ENCODE results near the gene GPR137.
"Not testable (repeated sequence)": the region's sequence is repeated elsewhere in the genome, so short reads cannot be mapped to it uniquely, and the experiment has no call there.

The GPR137 gene

DNA sequence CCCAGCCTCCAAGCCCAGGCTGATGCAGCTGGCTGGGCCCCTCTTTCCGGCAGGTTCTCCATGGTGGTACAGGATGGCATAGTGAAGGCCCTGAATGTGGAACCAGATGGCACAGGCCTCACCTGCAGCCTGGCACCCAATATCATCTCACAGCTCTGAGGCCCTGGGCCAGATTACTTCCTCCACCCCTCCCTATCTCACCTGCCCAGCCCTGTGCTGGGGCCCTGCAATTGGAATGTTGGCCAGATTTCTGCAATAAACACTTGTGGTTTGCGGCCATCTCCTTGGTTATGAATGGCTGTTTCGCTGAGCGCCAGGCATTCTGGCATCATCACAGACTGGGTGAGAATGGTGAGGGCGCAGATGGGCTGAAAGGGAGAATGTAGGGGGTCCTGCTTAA is 35.9 kb downstream of the GPR137 start:
- no peak overlapping the region for H4K8ac ChIP-seq (ENCODE audit: low read depth, low read length)
- H2BK5ac ChIP-seq (ENCODE audit: low read length), result no peak overlapping the region
- H3K56ac ChIP-seq (ENCODE audit: low read length), result no peak overlapping the region
- H2BK120ac ChIP-seq (ENCODE audit: low read depth, low read length), result no peak overlapping the region
- no peak overlapping the region for H2AK5ac ChIP-seq (ENCODE audit: low read length)
- H3K4me1 ChIP-seq (ENCODE audit: control insufficient read depth, low read depth, low read length), result peaks cover 3% of the 10 kb centered on the region
- H3K36me3 ChIP-seq (ENCODE audit: control insufficient read depth, insufficient read depth, low read length), result no peaks in the 10 kb centered on the region
- peaks cover 7% of the 10 kb centered on the region for H3K79me1 ChIP-seq (ENCODE audit: low read length)
- H3K27ac ChIP-seq (ENCODE audit: low read depth, low read length), result no peak overlapping the region
- peaks cover 2% of the 10 kb centered on the region for H3K79me2 ChIP-seq (ENCODE audit: control insufficient read depth, insufficient read depth, low read length)
- no peak overlapping the region for H3K18ac ChIP-seq (ENCODE audit: low read length)
- WGBS (ENCODE audit: extremely low coverage, insufficient coverage, low lambda C conversion rate), result no CpG with 5 or more reads among the region's 5 CpGs
- DNase-seq, result no peak
- H3K4me3 ChIP-seq (ENCODE audit: low read length), result no peak overlapping the region
- no peak overlapping the region for H2BK15ac ChIP-seq (replicated peaks; ENCODE audit: low read depth)
- no peak overlapping the region for H3K4ac ChIP-seq (ENCODE audit: low read depth, low read length)
- no peak overlapping the region for H3K9ac ChIP-seq (ENCODE audit: low read length)
- H3K27me3 ChIP-seq (ENCODE audit: insufficient read depth, low read length, poor library complexity), result no peaks in the 10 kb centered on the region
- H3K23ac ChIP-seq (ENCODE audit: low read length), result no peak overlapping the region
- no peak overlapping the region for H4K5ac ChIP-seq (ENCODE audit: low read length)
- no peak overlapping the region for H3K4me2 ChIP-seq (ENCODE audit: low read length)

DNA sequence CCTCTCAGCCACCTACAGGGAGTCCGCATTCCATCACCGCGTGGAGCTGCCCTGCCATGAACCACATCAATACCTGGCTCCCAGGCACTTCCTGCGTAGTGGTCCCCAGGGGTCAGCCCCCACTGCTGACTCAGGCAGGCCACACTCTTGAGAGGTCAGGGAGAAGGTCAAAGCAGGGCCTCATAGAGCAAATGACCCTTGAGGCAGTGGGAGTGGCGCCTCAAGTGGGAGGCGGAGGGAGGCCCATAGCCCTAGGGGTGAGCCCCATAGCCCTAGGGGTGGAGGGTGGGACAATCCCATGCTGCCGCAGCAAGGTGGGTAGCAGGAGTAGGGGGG is 37.2 kb downstream of the GPR137 start:
- Histone ChIP-seq H3K4ac (ENCODE audit: low read depth, low read length) (no peak overlapping the region), H3K56ac (ENCODE audit: low read length) (no peak overlapping the region), H2BK15ac (replicated peaks; ENCODE audit: low read depth) (no peak overlapping the region), H2AK5ac (ENCODE audit: low read length) (no peak overlapping the region), H3K18ac (ENCODE audit: low read length) (no peak overlapping the region), H4K5ac (ENCODE audit: low read length) (no peak overlapping the region), H3K79me2 (ENCODE audit: control insufficient read depth, insufficient read depth, low read length) (no peaks in the 10 kb centered on the region), H3K9ac (ENCODE audit: low read length) (no peak overlapping the region), H3K4me2 (ENCODE audit: low read length) (no peak overlapping the region), H3K4me1 (ENCODE audit: control insufficient read depth, low read depth, low read length) (peaks cover 3% of the 10 kb centered on the region), H3K36me3 (ENCODE audit: control insufficient read depth, insufficient read depth, low read length) (no peaks in the 10 kb centered on the region), H2BK120ac (ENCODE audit: low read depth, low read length) (no peak overlapping the region), H3K27me3 (ENCODE audit: insufficient read depth, low read length, poor library complexity) (no peaks in the 10 kb centered on the region), H3K23ac (ENCODE audit: low read length) (no peak overlapping the region), H2BK5ac (ENCODE audit: low read length) (no peak overlapping the region), H3K4me3 (ENCODE audit: low read length) (no peak overlapping the region), H4K8ac (ENCODE audit: low read depth, low read length) (no peak overlapping the region), H3K79me1 (ENCODE audit: low read length) (peaks cover 7% of the 10 kb centered on the region), H3K27ac (ENCODE audit: low read depth, low read length) (no peak overlapping the region)
- no peak for DNase-seq
- no CpG with 5 or more reads among the region's 7 CpGs for WGBS (ENCODE audit: extremely low coverage, insufficient coverage, low lambda C conversion rate)

DNA sequence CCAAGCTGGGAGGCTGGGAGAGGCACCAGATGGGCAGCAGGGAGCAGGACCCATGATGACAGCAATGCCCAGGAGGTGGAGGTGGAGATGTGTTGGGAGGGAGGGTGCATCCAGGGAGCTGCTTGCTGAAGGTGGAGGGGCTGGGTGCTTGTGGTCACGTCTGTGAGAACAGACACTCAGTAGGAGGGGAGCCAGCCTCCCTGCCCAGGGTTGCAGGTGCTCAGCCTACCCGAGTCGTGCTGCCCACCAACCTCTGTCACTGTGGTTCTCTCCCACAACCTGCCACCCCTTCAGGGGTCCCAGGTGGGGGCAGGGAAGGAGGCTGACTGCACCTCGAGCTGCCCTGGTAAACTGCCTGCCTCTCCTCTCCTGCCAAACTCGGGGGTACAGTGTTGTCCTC is 37.7 kb downstream of the GPR137 start:
- H2AK5ac ChIP-seq (ENCODE audit: low read length), result no peak overlapping the region
- H3K18ac ChIP-seq (ENCODE audit: low read length), result no peak overlapping the region
- no peaks in the 10 kb centered on the region for H3K79me2 ChIP-seq (ENCODE audit: control insufficient read depth, insufficient read depth, low read length)
- no peaks in the 10 kb centered on the region for H3K27me3 ChIP-seq (ENCODE audit: insufficient read depth, low read length, poor library complexity)
- no peak overlapping the region for H2BK120ac ChIP-seq (ENCODE audit: low read depth, low read length)
- no peak overlapping the region for H3K56ac ChIP-seq (ENCODE audit: low read length)
- no peak overlapping the region for H2BK5ac ChIP-seq (ENCODE audit: low read length)
- no peak overlapping the region for H2BK15ac ChIP-seq (replicated peaks; ENCODE audit: low read depth)
- no peak for DNase-seq
- H3K4ac ChIP-seq (ENCODE audit: low read depth, low read length), result no peak overlapping the region
- H3K4me2 ChIP-seq (ENCODE audit: low read length), result no peak overlapping the region
- H3K9ac ChIP-seq (ENCODE audit: low read length), result no peak overlapping the region
- H3K4me1 ChIP-seq (ENCODE audit: control insufficient read depth, low read depth, low read length), result peaks cover 3% of the 10 kb centered on the region
- H3K23ac ChIP-seq (ENCODE audit: low read length), result no peak overlapping the region
- H4K8ac ChIP-seq (ENCODE audit: low read depth, low read length), result no peak overlapping the region
- no peak overlapping the region for H4K5ac ChIP-seq (ENCODE audit: low read length)
- H3K79me1 ChIP-seq (ENCODE audit: low read length), result peaks cover 7% of the 10 kb centered on the region
- H3K4me3 ChIP-seq (ENCODE audit: low read length), result no peak overlapping the region
- no peaks in the 10 kb centered on the region for H3K36me3 ChIP-seq (ENCODE audit: control insufficient read depth, insufficient read depth, low read length)
- no CpG with 5 or more reads among the region's 5 CpGs for WGBS (ENCODE audit: extremely low coverage, insufficient coverage, low lambda C conversion rate)
- H3K27ac ChIP-seq (ENCODE audit: low read depth, low read length), result no peak overlapping the region

DNA sequence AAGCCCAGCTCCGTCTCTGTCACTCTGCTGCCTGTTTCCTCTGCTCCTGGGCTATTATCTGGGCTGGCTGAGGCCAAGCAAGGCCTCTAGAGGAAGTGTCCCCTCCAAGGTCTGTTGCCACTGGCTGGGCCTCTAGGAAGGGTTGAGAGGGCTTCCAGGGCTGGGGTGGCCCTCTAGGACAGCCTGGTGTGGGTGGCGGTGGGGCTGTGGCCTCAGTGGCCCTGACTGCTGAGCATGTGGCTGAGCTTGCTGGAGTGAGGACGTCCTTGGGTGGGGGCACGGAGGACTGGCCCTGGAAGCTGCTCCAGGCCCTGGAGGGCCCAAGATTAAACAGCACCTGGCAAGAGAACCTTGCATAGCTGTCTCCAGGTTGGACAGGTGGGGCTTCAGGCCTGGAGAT is 38.3 kb downstream of the GPR137 start:
- H3K79me1 ChIP-seq (ENCODE audit: low read length); DNase-seq; H3K27ac ChIP-seq (ENCODE audit: low read depth, low read length); H4K8ac ChIP-seq (ENCODE audit: low read depth, low read length); H2BK5ac ChIP-seq (ENCODE audit: low read length); H2BK15ac ChIP-seq (replicated peaks; ENCODE audit: low read depth); H3K79me2 ChIP-seq (ENCODE audit: control insufficient read depth, insufficient read depth, low read length); H3K4me2 ChIP-seq (ENCODE audit: low read length); H3K36me3 ChIP-seq (ENCODE audit: control insufficient read depth, insufficient read depth, low read length); H3K4ac ChIP-seq (ENCODE audit: low read depth, low read length); H3K56ac ChIP-seq (ENCODE audit: low read length); H3K27me3 ChIP-seq (ENCODE audit: insufficient read depth, low read length, poor library complexity); H3K4me3 ChIP-seq (ENCODE audit: low read length); H3K4me1 ChIP-seq (ENCODE audit: control insufficient read depth, low read depth, low read length); H2AK5ac ChIP-seq (ENCODE audit: low read length); H3K23ac ChIP-seq (ENCODE audit: low read length); H3K18ac ChIP-seq (ENCODE audit: low read length); H4K5ac ChIP-seq (ENCODE audit: low read length); H2BK120ac ChIP-seq (ENCODE audit: low read depth, low read length); H3K9ac ChIP-seq (ENCODE audit: low read length): not testable (repeated sequence)
- WGBS (ENCODE audit: extremely low coverage, insufficient coverage, low lambda C conversion rate), result no CpG with 5 or more reads among the region's 4 CpGs

DNA sequence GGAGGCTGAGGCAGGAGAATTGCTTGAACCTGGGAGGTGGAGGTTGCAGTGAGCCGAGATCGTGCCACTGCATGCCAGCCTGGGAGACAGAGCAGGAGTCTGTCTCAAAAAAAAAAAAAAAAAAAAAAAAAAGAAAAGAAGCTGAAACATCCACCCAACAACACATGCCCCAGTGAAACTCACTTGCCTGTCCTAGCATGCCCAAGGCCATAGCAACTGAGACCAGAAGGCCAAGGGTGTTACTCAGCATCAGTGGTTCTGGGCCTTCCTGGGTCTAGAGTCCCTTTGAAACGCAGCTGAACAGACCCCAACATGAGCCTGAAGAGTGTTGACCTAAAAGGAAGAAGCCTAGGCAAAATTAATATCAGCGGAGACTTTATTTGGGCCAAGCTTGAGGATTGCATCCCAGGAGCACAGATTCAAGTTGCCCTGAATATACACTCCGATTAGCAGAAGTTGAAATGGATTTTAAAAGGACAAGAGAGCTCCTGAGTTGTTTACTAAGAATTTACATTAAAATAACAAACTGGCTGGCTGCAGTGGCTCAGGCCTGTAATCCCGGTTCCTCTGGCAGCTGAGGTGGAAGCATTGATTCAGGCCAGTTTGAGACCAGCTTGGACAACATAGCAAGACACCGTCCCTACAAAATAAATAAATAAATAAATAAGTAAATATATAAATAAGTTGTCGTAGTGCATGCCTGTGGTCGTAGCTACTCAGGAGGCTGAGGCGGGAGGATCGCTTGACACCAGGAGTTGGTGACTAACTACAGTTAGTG is 39.2 kb downstream of the GPR137 start:
- no peak overlapping the region for H3K56ac ChIP-seq (ENCODE audit: low read length)
- no peak overlapping the region for H2BK120ac ChIP-seq (ENCODE audit: low read depth, low read length)
- no peak overlapping the region for H4K5ac ChIP-seq (ENCODE audit: low read length)
- H2BK5ac ChIP-seq (ENCODE audit: low read length), result no peak overlapping the region
- H2AK5ac ChIP-seq (ENCODE audit: low read length), result no peak overlapping the region
- no peak overlapping the region for H3K4me3 ChIP-seq (ENCODE audit: low read length)
- DNase-seq, result no peak
- H2BK15ac ChIP-seq (replicated peaks; ENCODE audit: low read depth), result no peak overlapping the region
- no peaks in the 10 kb centered on the region for H3K27me3 ChIP-seq (ENCODE audit: insufficient read depth, low read length, poor library complexity)
- no peak overlapping the region for H4K8ac ChIP-seq (ENCODE audit: low read depth, low read length)
- H3K79me1 ChIP-seq (ENCODE audit: low read length), result peaks cover 2% of the 10 kb centered on the region
- no peak overlapping the region for H3K4ac ChIP-seq (ENCODE audit: low read depth, low read length)
- no peak overlapping the region for H3K18ac ChIP-seq (ENCODE audit: low read length)
- H3K79me2 ChIP-seq (ENCODE audit: control insufficient read depth, insufficient read depth, low read length), result no peaks in the 10 kb centered on the region
- H3K36me3 ChIP-seq (ENCODE audit: control insufficient read depth, insufficient read depth, low read length), result no peaks in the 10 kb centered on the region
- H3K9ac ChIP-seq (ENCODE audit: low read length), result no peak overlapping the region
- no peak overlapping the region for H3K27ac ChIP-seq (ENCODE audit: low read depth, low read length)
- no peaks in the 10 kb centered on the region for H3K4me1 ChIP-seq (ENCODE audit: control insufficient read depth, low read depth, low read length)
- no peak overlapping the region for H3K23ac ChIP-seq (ENCODE audit: low read length)
- no peak overlapping the region for H3K4me2 ChIP-seq (ENCODE audit: low read length)
- WGBS (ENCODE audit: extremely low coverage, insufficient coverage, low lambda C conversion rate), result no CpG with 5 or more reads among the region's 11 CpGs

GRCh38 chr11:64327375-64327774 is 41.7 kb downstream of the GPR137 start:
- Histone ChIP-seq H3K4ac (ENCODE audit: low read depth, low read length) (no peak overlapping the region), H3K27me3 (ENCODE audit: insufficient read depth, low read length, poor library complexity) (no peaks in the 10 kb centered on the region), H2AK5ac (ENCODE audit: low read length) (no peak overlapping the region), H4K5ac (ENCODE audit: low read length) (no peak overlapping the region), H3K27ac (ENCODE audit: low read depth, low read length) (no peak overlapping the region), H3K23ac (ENCODE audit: low read length) (no peak overlapping the region), H3K9ac (ENCODE audit: low read length) (no peak overlapping the region), H3K4me3 (ENCODE audit: low read length) (no peak overlapping the region), H3K79me1 (ENCODE audit: low read length) (no peaks in the 10 kb centered on the region), H2BK5ac (ENCODE audit: low read length) (no peak overlapping the region), H4K8ac (ENCODE audit: low read depth, low read length) (no peak overlapping the region), H3K4me2 (ENCODE audit: low read length) (no peak overlapping the region), H3K36me3 (ENCODE audit: control insufficient read depth, insufficient read depth, low read length) (no peaks in the 10 kb centered on the region), H3K56ac (ENCODE audit: low read length) (no peak overlapping the region), H3K4me1 (ENCODE audit: control insufficient read depth, low read depth, low read length) (peaks cover 2% of the 10 kb centered on the region), H2BK15ac (replicated peaks; ENCODE audit: low read depth) (no peak overlapping the region), H2BK120ac (ENCODE audit: low read depth, low read length) (no peak overlapping the region), H3K79me2 (ENCODE audit: control insufficient read depth, insufficient read depth, low read length) (no peaks in the 10 kb centered on the region), H3K18ac (ENCODE audit: low read length) (no peak overlapping the region)
- WGBS (ENCODE audit: extremely low coverage, insufficient coverage, low lambda C conversion rate), result no CpG with 5 or more reads among the region's 2 CpGs
- DNase-seq, result no peak

Data from mesendoderm (in vitro differentiated cells).